Hematopoietic multipotent progenitor cell treated with erythropoietin and hydrocortisone succinate and interleukin-3 and kit ligand, for 6 days (in vitro differentiated cells): ENCODE measurements around the gene NAP1L4.

Source experiments
- DNase-seq: peaks from one replicate; pipeline ENCODE4 v3.0.0-alpha.2; 2015

The NAP1L4 gene

GRCh38 chr11:2934021-2934550 is 58.0 kb downstream of the NAP1L4 start:
- DNase-seq = no peak

GRCh38 chr11:2933375-2934020 is 58.6 kb downstream of the NAP1L4 start:
- peak; percentile 84 for DNase-seq

- no peak for DNase-seq
Measured at GRCh38 chr11:2932850-2933251, 59.3 kb downstream of the NAP1L4 start.

- no peak for DNase-seq
Measured at GRCh38 chr11:2931771-2932738, 60.1 kb downstream of the NAP1L4 start.

GRCh38 chr11:2931420-2931746 is 60.7 kb downstream of the NAP1L4 start:
- DNase-seq = no peak

- DNase-seq = peak; percentile 62
Measured at GRCh38 chr11:2930704-2931419, 61.3 kb downstream of the NAP1L4 start.

- DNase-seq = peak; percentile 55
Measured at GRCh38 chr11:2929950-2930703, 62.0 kb downstream of the NAP1L4 start.

GRCh38 chr11:2929531-2929949 is 62.6 kb downstream of the NAP1L4 start:
- no peak for DNase-seq

- DNase-seq = peak; percentile 59
Measured at GRCh38 chr11:2928605-2929530, 63.3 kb downstream of the NAP1L4 start, which contains the start of gene PHLDA2. Gene PHLDA2 (minus strand): TSS chr11:2929420. CDS start chr11:2929364, 56 bp downstream.

GRCh38 chr11:2927851-2928604 is 64.1 kb downstream of the NAP1L4 start:
- DNase-seq = no peak

- no peak for DNase-seq
Measured at GRCh38 chr11:2927121-2927800, 64.9 kb downstream of the NAP1L4 start.

- DNase-seq = no peak
Measured at GRCh38 chr11:2926611-2927051, 65.5 kb downstream of the NAP1L4 start.

GRCh38 chr11:2924821-2925675 is 67.1 kb downstream of the NAP1L4 start:
- DNase-seq = no peak

GRCh38 chr11:2924381-2924780 is 67.7 kb downstream of the NAP1L4 start:
- no peak for DNase-seq

- DNase-seq = no peak
Measured at GRCh38 chr11:2923446-2924375, 68.4 kb downstream of the NAP1L4 start.

- DNase-seq = no peak
Measured at GRCh38 chr11:2922655-2923054, 69.5 kb downstream of the NAP1L4 start.

- DNase-seq = no peak
Measured at GRCh38 chr11:2921742-2922493, 70.2 kb downstream of the NAP1L4 start.
